WTC11 (cell line): Measurements from ENCODE around the gene ATP5ME. TPM values are rescaled to one million over a fixed set of nuclear protein-coding genes. Genes with fewer than 3 reads are reported as not detected.

ENCODE experiments used
- ATAC-seq: fragments of 200-7000 bp; cut with Tn5 transposase; 2 replicates; pipeline ENCODE4 v1.10.0; 2021; ENCODE audit warnings: mild to moderate bottlenecking, moderate library complexity
- CTCF ChIA-PET: fragments of 300-600 bp; sonication (Branson Sonifier 250); formaldehyde crosslinking; loops from one replicate; lab custom pipeline; 2021; ENCODE audit warnings: antibody characterized with exemption; lab: Charles Lee
- POLR2A ChIA-PET: fragments of 350-600 bp; sonication (Branson Sonifier 250); formaldehyde crosslinking; loops from one replicate; lab custom pipeline; 2021; ENCODE audit warnings: antibody characterized with exemption; lab: Charles Lee
- DNase-seq: peaks from one replicate; pipeline ENCODE4 v3.0.0; 2021; ENCODE audit warnings: low spot score
- H3K27ac Mint-ChIP-seq: 2 replicates; pipeline ENCODE4 v1.8.0; 2021; ENCODE audit warnings: mixed read lengths
- H3K27me3 Mint-ChIP-seq: 2 replicates; pipeline ENCODE4 v1.8.0; 2021; ENCODE audit warnings: low read depth, mild to moderate bottlenecking, moderate library complexity, mixed read lengths
- H3K36me3 Mint-ChIP-seq: 2 replicates; pipeline ENCODE4 v1.8.0; 2021; ENCODE audit warnings: mixed read lengths
- H3K4me1 Mint-ChIP-seq: 2 replicates; pipeline ENCODE4 v1.8.0; 2022; ENCODE audit warnings: mixed read lengths
- H3K4me3 Mint-ChIP-seq: 2 replicates; pipeline ENCODE4 v1.8.0; 2021; ENCODE audit warnings: mild to moderate bottlenecking, moderate library complexity, mixed read lengths
- H3K9me3 Mint-ChIP-seq: 2 replicates; pipeline ENCODE4 v1.8.0; 2021; ENCODE audit warnings: mixed read lengths
- AFF4 ChIP-seq: sonication (generic); formaldehyde crosslinking; IDR thresholded peaks from 2 replicates; pipeline ENCODE4 v1.8.1; 2023; ENCODE audit warnings: mild to moderate bottlenecking, missing genetic modification reagents, borderline replicate concordance
- AR ChIP-seq: fragments of 250-450 bp; sonication (Bioruptor Pico); IDR thresholded peaks from 2 replicates; pipeline ENCODE4 v1.9.0; 2021; ENCODE audit warnings: mild to moderate bottlenecking
- ARID4B ChIP-seq: sonication (generic); formaldehyde crosslinking; IDR thresholded peaks from 2 replicates; pipeline ENCODE4 v1.8.0; 2023; ENCODE audit warnings: missing genetic modification reagents, mild to moderate bottlenecking, borderline replicate concordance
- ATF1 ChIP-seq: sonication (generic); formaldehyde crosslinking; IDR thresholded peaks from 2 replicates; pipeline ENCODE4 v1.8.1; 2023; ENCODE audit warnings: mild to moderate bottlenecking, moderate library complexity, missing genetic modification reagents
- ATF2 ChIP-seq: sonication (generic); formaldehyde crosslinking; IDR thresholded peaks from 2 replicates; pipeline ENCODE4 v1.8.1; 2022; ENCODE audit warnings: low read depth, missing genetic modification reagents, borderline replicate concordance
- CBFB ChIP-seq: sonication (generic); formaldehyde crosslinking; IDR thresholded peaks from 2 replicates; pipeline ENCODE4 v1.8.1; 2022; ENCODE audit warnings: mild to moderate bottlenecking, low read depth, missing genetic modification reagents
- EMX1 ChIP-seq: fragments of 250-450 bp; sonication (Bioruptor Pico); IDR thresholded peaks from 2 replicates; pipeline ENCODE4 v1.8.0; 2021; ENCODE audit warnings: mild to moderate bottlenecking
- ERG ChIP-seq: fragments of 250-450 bp; sonication (Bioruptor Pico); IDR thresholded peaks from 2 replicates; pipeline ENCODE4 v1.8.0; 2021; ENCODE audit warnings: mild to moderate bottlenecking
- ETV6 ChIP-seq: sonication (generic); formaldehyde crosslinking; IDR thresholded peaks from 2 replicates; pipeline ENCODE4 v1.8.1; 2022; ENCODE audit warnings: mild to moderate bottlenecking, missing genetic modification reagents
- MLX ChIP-seq: sonication (generic); formaldehyde crosslinking; IDR thresholded peaks from 2 replicates; pipeline ENCODE4 v1.8.1; 2023; ENCODE audit warnings: mild to moderate bottlenecking, missing genetic modification reagents, moderate library complexity
- MXD4 ChIP-seq: fragments of 250-450 bp; sonication (Bioruptor Pico); IDR thresholded peaks from 2 replicates; pipeline ENCODE4 v1.8.0; 2021; ENCODE audit warnings: mild to moderate bottlenecking, moderate library complexity, borderline replicate concordance
- MYBL2 ChIP-seq: sonication (generic); formaldehyde crosslinking; IDR thresholded peaks from 2 replicates; pipeline ENCODE4 v1.8.1; 2023; ENCODE audit warnings: mild to moderate bottlenecking, moderate library complexity, missing genetic modification reagents
- NFATC4 ChIP-seq: fragments of 250-450 bp; sonication (Bioruptor Pico); IDR thresholded peaks from 2 replicates; pipeline ENCODE4 v1.9.0; 2021; ENCODE audit warnings: mild to moderate bottlenecking
- NFE2L1 ChIP-seq: sonication (generic); formaldehyde crosslinking; IDR thresholded peaks from 2 replicates; pipeline ENCODE4 v1.8.1; 2023; ENCODE audit warnings: missing genetic modification reagents
- TP53 ChIP-seq: sonication (generic); formaldehyde crosslinking; IDR thresholded peaks from 2 replicates; pipeline ENCODE4 v1.8.1; 2023; ENCODE audit warnings: mild to moderate bottlenecking, missing genetic modification reagents
- ZNF281 ChIP-seq: sonication (generic); formaldehyde crosslinking; IDR thresholded peaks from 2 replicates; pipeline ENCODE4 v1.8.0; 2023; ENCODE audit warnings: mild to moderate bottlenecking, missing genetic modification reagents
- ZNF423 ChIP-seq: fragments of 250-450 bp; sonication (Bioruptor Pico); IDR thresholded peaks from 2 replicates; pipeline ENCODE4 v2.1.2; 2022; ENCODE audit warnings: mild to moderate bottlenecking, moderate library complexity
- ZNF671 ChIP-seq: fragments of 250-450 bp; sonication (Bioruptor Pico); IDR thresholded peaks from 2 replicates; pipeline ENCODE4 v1.8.0; 2021; ENCODE audit warnings: mild to moderate bottlenecking
- ZSCAN18 ChIP-seq: fragments of 250-450 bp; sonication (Bioruptor Pico); IDR thresholded peaks from 2 replicates; pipeline ENCODE4 v2.1.2; 2022; ENCODE audit warnings: mild to moderate bottlenecking, moderate library complexity
- total RNA-seq: library from RNA; stranded (reverse); gene quantifications from 3 replicates; pipeline ENCODE4 v1.2.3, GENCODE V29; 2021

ATP5ME gene
- total RNA-seq, 1 experiment from 2014 or later, result 468 TPM

- no peak overlapping the region for H3K27ac Mint-ChIP-seq
- H3K36me3 Mint-ChIP-seq, result no peaks in the 10 kb centered on the region
- peaks cover 10% of the 10 kb centered on the region for H3K4me1 Mint-ChIP-seq
- ChIA-PET CTCF (interaction anchor here (0.5 to 1.9 kb wide), 4 partner anchors 10 to 58 kb away, joined by 4 to 5 read pairs (median 5); partner anchors contain the start of genes ATP5ME and MYL5), POLR2A (no interaction called here)
- H3K9me3 Mint-ChIP-seq, result no peaks in the 10 kb centered on the region
- ATAC-seq (no peak), DNase-seq (peak; percentile 11)
- H3K4me3 Mint-ChIP-seq, result no peak overlapping the region
- H3K27me3 Mint-ChIP-seq, result peaks cover 3% of the 10 kb centered on the region; the same call in 1 of the 2 replicates
- TF ChIP-seq AR (CRISPR knock-in tag) (no peak), ZNF671 (CRISPR knock-in tag) (no peak), ERG (CRISPR knock-in tag) (no peak), EMX1 (CRISPR knock-in tag) (no peak), CBFB (CRISPR knock-in tag) (no peak), ATF1 (no peak), ATF2 (CRISPR knock-in tag) (no peak), ETV6 (CRISPR knock-in tag) (no peak), AFF4 (CRISPR knock-in tag) (no peak), MXD4 (CRISPR knock-in tag) (no peak), NFATC4 (CRISPR knock-in tag) (no peak), ZNF423 (CRISPR knock-in tag) (no peak), TP53 (CRISPR knock-in tag) (no peak), MYBL2 (CRISPR knock-in tag) (no peak), ARID4B (CRISPR knock-in tag) (no peak), ZNF281 (no peak), ZSCAN18 (CRISPR knock-in tag) (no peak), NFE2L1 (no peak), MLX (CRISPR knock-in tag) (no peak)
These were observed 48.4 kb downstream of the ATP5ME start for GRCh38 chr4:625631-626161.
